SK-N-SH (cell line): ENCODE data around the gene MMP24OS. TPM values are rescaled to one million over a fixed set of nuclear protein-coding genes. Genes with fewer than 3 reads are reported as not detected.

Experiments used
- CTCF ChIA-PET: fragments of 300-600, 350-600 bp; formaldehyde crosslinking; extraction: SDS; loops from one replicate; lab custom pipeline; 2021; lab: Yijun Ruan, JAX
- POLR2A ChIA-PET: fragments of 350-600 bp; sonication (Branson Sonifier 250); formaldehyde crosslinking; extraction: SDS; loops from one replicate; lab custom pipeline; 2020; ENCODE audit warnings: antibody characterized with exemption, inconsistent platforms; lab: Yijun Ruan, JAX
- DNase-seq: peaks from one replicate; pipeline ENCODE4 v3.0.0; 2012
- H2AFZ ChIP-seq: fragments of 200-600 bp; sonication (generic); 2 replicates; pipeline ENCODE4 v1.8.1; 2016; ENCODE audit warnings: antibody characterized with exemption, mild to moderate bottlenecking, low read depth
- H3F3A ChIP-seq: fragments of 200-600 bp; sonication (generic); replicated peaks from 2 replicates; pipeline ENCODE3; 2016; ENCODE audit warnings: antibody characterized with exemption, mild to moderate bottlenecking; ENCODE audit not compliant: insufficient read depth
- H3K27ac ChIP-seq, 2 experiments: fragments of 200-500 bp in 1 of 2; fragments of 200-600 bp in 1 of 2; sonication (Bioruptor generic) in 1 of 2; sonication (generic), shearing (Covaris generic) in 1 of 2; 2 replicates each; pipeline versions ENCODE4 v1.5.1 to v1.6.1; 2014 to 2016; ENCODE audit warnings: low read depth in 2 of 2, inconsistent platforms in 1 of 2, low read length in 1 of 2, mild to moderate bottlenecking in 1 of 2, mixed read lengths in 1 of 2
- H3K27me3 ChIP-seq: fragments of 200-600 bp; sonication (generic), shearing (Covaris generic); 2 replicates; pipeline ENCODE4 v1.6.1; 2016; ENCODE audit warnings: mixed run types; ENCODE audit not compliant: insufficient read depth
- H3K36me3 ChIP-seq, 2 experiments: fragments of 200-500 bp in 1 of 2; fragments of 200-600 bp in 1 of 2; sonication (Bioruptor generic) in 1 of 2; sonication (generic) in 1 of 2; replicated peaks in 1 of 2; 2 replicates each; pipeline versions ENCODE3 to v1.5.1; 2014 to 2016; ENCODE audit warnings: low read length in 1 of 2, mild to moderate bottlenecking in 1 of 2; ENCODE audit not compliant: insufficient read depth in 2 of 2, control insufficient read depth in 1 of 2
- H3K4me1 ChIP-seq, 2 experiments: fragments of 200-500 bp in 1 of 2; fragments of 200-600 bp in 1 of 2; sonication (Bioruptor generic) in 1 of 2; sonication (generic), shearing (Covaris generic) in 1 of 2; 2 replicates each; pipeline versions ENCODE4 v1.5.1 to v1.6.1; 2014 to 2016; ENCODE audit warnings: low read depth in 1 of 2, low read length in 1 of 2, mixed run types in 1 of 2; ENCODE audit not compliant: insufficient read depth in 2 of 2, control insufficient read depth in 1 of 2
- H3K4me2 ChIP-seq: fragments of 200-600 bp; sonication (generic), shearing (Covaris generic); 2 replicates; pipeline ENCODE4 v1.6.1; 2017; ENCODE audit warnings: mixed run types
- H3K4me3 ChIP-seq, 2 experiments: fragments of 200-500 bp in 1 of 2; fragments of 200-600 bp in 1 of 2; sonication (Bioruptor generic) in 1 of 2; sonication (generic), shearing (Covaris generic) in 1 of 2; 2 replicates each; pipeline versions ENCODE4 v1.5.1 to v1.8.1; 2014 to 2016; ENCODE audit warnings: low read depth in 2 of 2, inconsistent platforms in 1 of 2, low read length in 1 of 2, mild to moderate bottlenecking in 1 of 2, mixed read lengths in 1 of 2, moderate library complexity in 1 of 2
- H3K79me2 ChIP-seq: fragments of 200-600 bp; sonication (generic); 2 replicates; pipeline ENCODE4 v1.8.1; 2017; ENCODE audit warnings: mild to moderate bottlenecking; ENCODE audit not compliant: insufficient read depth
- H3K9ac ChIP-seq: fragments of 200-600 bp; sonication (generic); 2 replicates; pipeline ENCODE4 v1.6.1; 2017; ENCODE audit warnings: mixed run types
- H3K9me2 ChIP-seq: fragments of 200-600 bp; sonication (generic); 2 replicates; pipeline ENCODE4 v1.6.1; 2017; ENCODE audit warnings: mixed run types
- H3K9me3 ChIP-seq: fragments of 200-600 bp; sonication (generic); 2 replicates; pipeline ENCODE4 v1.6.1; 2017; ENCODE audit warnings: mixed run types, mild to moderate bottlenecking, moderate library complexity
- H4K20me1 ChIP-seq: fragments of 200-600 bp; sonication (generic); 2 replicates; pipeline ENCODE4 v1.6.1; 2017; ENCODE audit warnings: mild to moderate bottlenecking, mixed run types; ENCODE audit not compliant: insufficient read depth
- ELF1 ChIP-seq: IDR thresholded peaks from 2 replicates; pipeline ENCODE4 v1.4.0; 2012
- EP300 ChIP-seq, 2 experiments: IDR thresholded peaks; 2 replicates each; pipeline versions ENCODE4 v1.4.0 to v1.6.1; 2012; ENCODE audit warnings: borderline replicate concordance in 1 of 2, low read depth in 1 of 2, low read length in 1 of 2
- EZH2phosphoT487 ChIP-seq: fragments of 200-600 bp; sonication (generic); IDR thresholded peaks from 2 replicates; pipeline ENCODE4 v1.6.1; 2017; ENCODE audit warnings: low read depth, mixed run types, mild to moderate bottlenecking, antibody characterized with exemption, moderate library complexity, borderline replicate concordance
- NFIC ChIP-seq: IDR thresholded peaks from 2 replicates; pipeline ENCODE4 v1.4.0; 2012; ENCODE audit warnings: borderline replicate concordance
- POLR2AphosphoS5 ChIP-seq: IDR thresholded peaks from 2 replicates; pipeline ENCODE4 v1.6.1; 2012; ENCODE audit warnings: low read depth, low read length
- RAD21 ChIP-seq: IDR thresholded peaks from 2 replicates; pipeline ENCODE4 v1.6.1; 2012; ENCODE audit warnings: mild to moderate bottlenecking, low read length
- RFX5 ChIP-seq: IDR thresholded peaks from 2 replicates; pipeline ENCODE4 v1.6.1; 2012; ENCODE audit warnings: mild to moderate bottlenecking, improper control_type of control experiment, low read length
- RXRA ChIP-seq: IDR thresholded peaks from 2 replicates; pipeline ENCODE4 v1.4.0; 2012; ENCODE audit warnings: low read depth, mild to moderate bottlenecking, borderline replicate concordance
- TAF1 ChIP-seq: IDR thresholded peaks from 2 replicates; pipeline ENCODE4 v1.6.1; 2012; ENCODE audit warnings: low read depth, mild to moderate bottlenecking, low read length, moderate library complexity, borderline replicate concordance
- YY1 ChIP-seq: IDR thresholded peaks from 2 replicates; pipeline ENCODE4 v1.4.0; 2012; ENCODE audit warnings: low read depth, mild to moderate bottlenecking
- WGBS: methylation state at CpG from one replicate; pipeline ENCODE4 v1.1.6; 2017; ENCODE audit warnings: low lambda C conversion rate; 5-methylcytosine and 5-hydroxymethylcytosine counted together
- polyA plus RNA-seq, 3 experiments: library from polyadenylated mRNA; depleted of rRNA; stranded (reverse); fragments of >200 nt; gene quantifications; 2 replicates each; pipeline ENCODE4 v1.2.3, GENCODE V29; 2012
- TF ChIP-seq, protein P1 (sequence below): IDR thresholded peaks from 2 replicates; pipeline ENCODE4 v1.4.0; 2012; ENCODE audit warnings: low read depth, borderline replicate concordance
- TF ChIP-seq, protein P2 (sequence below): IDR thresholded peaks from 2 replicates; pipeline ENCODE4; 2012
- TF ChIP-seq, protein P3 (sequence below): fragments of 200-600 bp; sonication (generic); IDR thresholded peaks from 2 replicates; pipeline ENCODE4 v1.6.1; 2017; ENCODE audit warnings: antibody characterized with exemption, mild to moderate bottlenecking, moderate library complexity
- TF ChIP-seq, protein P4 (sequence below): IDR thresholded peaks from 2 replicates; pipeline ENCODE4 v1.4.0; 2012; ENCODE audit warnings: low read depth, borderline replicate concordance

The MMP24OS gene
- polyA plus RNA-seq, 1 of the 3 experiments (the other 2 are of a cell fraction): 53.1 TPM

DNA sequence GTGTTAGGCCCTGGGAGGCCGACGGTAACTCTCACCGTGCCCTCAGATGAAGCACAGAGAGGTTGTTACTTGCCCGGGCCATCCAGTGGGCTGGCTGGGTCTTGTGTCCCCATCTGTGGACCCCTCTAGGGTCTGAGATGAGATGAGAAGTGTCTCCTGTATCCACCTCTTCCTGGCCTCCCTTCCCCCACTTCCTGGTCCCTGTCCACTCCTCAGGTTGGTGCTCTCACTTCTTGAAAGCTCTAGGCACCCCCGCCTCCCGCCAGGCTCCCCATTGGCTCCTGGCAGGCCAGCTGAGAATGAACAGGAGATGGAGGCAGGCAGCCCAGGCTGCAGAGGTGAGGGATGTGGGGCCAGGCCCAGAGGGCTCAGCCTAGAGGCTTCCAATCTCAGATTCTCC lies 1.5 kb downstream of the MMP24OS start (continued):
- TF ChIP-seq EP300 (IDR thresholded peaks at IDR 0.05; ENCODE audit: borderline replicate concordance in 1 of 2, low read depth in 1 of 2, low read length in 1 of 2): no peak
- TF ChIP-seq, protein P1, sequence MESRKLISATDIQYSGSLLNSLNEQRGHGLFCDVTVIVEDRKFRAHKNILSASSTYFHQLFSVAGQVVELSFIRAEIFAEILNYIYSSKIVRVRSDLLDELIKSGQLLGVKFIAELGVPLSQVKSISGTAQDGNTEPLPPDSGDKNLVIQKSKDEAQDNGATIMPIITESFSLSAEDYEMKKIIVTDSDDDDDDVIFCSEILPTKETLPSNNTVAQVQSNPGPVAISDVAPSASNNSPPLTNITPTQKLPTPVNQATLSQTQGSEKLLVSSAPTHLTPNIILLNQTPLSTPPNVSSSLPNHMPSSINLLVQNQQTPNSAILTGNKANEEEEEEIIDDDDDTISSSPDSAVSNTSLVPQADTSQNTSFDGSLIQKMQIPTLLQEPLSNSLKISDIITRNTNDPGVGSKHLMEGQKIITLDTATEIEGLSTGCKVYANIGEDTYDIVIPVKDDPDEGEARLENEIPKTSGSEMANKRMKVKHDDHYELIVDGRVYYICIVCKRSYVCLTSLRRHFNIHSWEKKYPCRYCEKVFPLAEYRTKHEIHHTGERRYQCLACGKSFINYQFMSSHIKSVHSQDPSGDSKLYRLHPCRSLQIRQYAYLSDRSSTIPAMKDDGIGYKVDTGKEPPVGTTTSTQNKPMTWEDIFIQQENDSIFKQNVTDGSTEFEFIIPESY: no peak
- TF ChIP-seq, all 33 proteins: peak for 0

DNA sequence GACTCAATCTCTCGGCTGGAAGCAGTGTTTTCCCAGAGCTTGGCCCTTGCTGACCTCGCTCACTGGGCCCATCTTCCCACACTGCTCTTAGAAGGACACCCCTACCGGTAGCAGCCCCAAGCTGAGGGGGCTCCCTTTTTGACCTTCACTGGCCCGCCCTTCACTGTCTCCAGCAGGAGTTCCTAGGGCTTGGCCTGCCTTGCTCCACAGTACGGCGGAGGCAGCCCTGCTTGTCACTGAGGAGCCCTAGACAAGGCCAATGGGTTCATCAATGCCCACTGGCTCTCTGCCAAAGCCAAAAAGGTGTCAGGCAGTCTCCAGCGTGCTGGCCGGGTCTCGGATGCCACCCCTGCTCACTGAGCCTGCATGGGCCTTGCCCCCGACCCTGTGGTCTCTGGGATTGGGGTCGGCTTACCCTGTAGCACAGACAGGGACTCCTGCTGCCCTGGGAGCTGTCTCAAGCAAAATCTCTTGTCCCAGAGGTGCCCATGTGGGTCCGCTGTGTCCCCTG lies 2.1 kb downstream of the MMP24OS start:
- H3K27ac ChIP-seq: no peak overlapping the region; a peak in 1 of 4 replicates
- ChIA-PET POLR2A (interaction anchor here (0.6 kb wide), 1 partner anchor 178 kb away, joined by 5 read pairs; no protein-coding TSS in a partner anchor), CTCF (interaction anchor here (1.1 to 1.7 kb wide), 3 partner anchors 30 to 179 kb away, joined by 3 to 7 read pairs (median 3); no protein-coding TSS in a partner anchor)
- no peaks in the 10 kb centered on the region for H3K9me2 ChIP-seq
- H4K20me1 ChIP-seq: no peaks in the 10 kb centered on the region
- H3K79me2 ChIP-seq: peaks cover 28% of the 10 kb centered on the region
- no peak for DNase-seq
- no peak overlapping the region for H3K9ac ChIP-seq
- no peaks in the 10 kb centered on the region for H3K27me3 ChIP-seq
- no peaks in the 10 kb centered on the region for H3K9me3 ChIP-seq
- 96% methylated on average over 9 of the region's 12 CpGs for WGBS
- no peak overlapping the region for H2AFZ ChIP-seq
- peak overlapping the region; percentile 97; the same call in 1 of the 2 replicates for H3K4me2 ChIP-seq
- TF ChIP-seq RAD21 (no peak), YY1 (no peak), POLR2AphosphoS5 (no peak), TAF1 (no peak), RFX5 (no peak), RXRA (no peak), ELF1 (no peak), EZH2phosphoT487 (no peak), NFIC (no peak)
- TF ChIP-seq, protein P2, sequence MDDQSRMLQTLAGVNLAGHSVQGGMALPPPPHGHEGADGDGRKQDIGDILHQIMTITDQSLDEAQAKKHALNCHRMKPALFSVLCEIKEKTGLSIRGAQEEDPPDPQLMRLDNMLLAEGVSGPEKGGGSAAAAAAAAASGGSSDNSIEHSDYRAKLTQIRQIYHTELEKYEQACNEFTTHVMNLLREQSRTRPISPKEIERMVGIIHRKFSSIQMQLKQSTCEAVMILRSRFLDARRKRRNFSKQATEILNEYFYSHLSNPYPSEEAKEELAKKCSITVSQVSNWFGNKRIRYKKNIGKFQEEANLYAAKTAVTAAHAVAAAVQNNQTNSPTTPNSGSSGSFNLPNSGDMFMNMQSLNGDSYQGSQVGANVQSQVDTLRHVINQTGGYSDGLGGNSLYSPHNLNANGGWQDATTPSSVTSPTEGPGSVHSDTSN: no peak
- TF ChIP-seq, protein P3, sequence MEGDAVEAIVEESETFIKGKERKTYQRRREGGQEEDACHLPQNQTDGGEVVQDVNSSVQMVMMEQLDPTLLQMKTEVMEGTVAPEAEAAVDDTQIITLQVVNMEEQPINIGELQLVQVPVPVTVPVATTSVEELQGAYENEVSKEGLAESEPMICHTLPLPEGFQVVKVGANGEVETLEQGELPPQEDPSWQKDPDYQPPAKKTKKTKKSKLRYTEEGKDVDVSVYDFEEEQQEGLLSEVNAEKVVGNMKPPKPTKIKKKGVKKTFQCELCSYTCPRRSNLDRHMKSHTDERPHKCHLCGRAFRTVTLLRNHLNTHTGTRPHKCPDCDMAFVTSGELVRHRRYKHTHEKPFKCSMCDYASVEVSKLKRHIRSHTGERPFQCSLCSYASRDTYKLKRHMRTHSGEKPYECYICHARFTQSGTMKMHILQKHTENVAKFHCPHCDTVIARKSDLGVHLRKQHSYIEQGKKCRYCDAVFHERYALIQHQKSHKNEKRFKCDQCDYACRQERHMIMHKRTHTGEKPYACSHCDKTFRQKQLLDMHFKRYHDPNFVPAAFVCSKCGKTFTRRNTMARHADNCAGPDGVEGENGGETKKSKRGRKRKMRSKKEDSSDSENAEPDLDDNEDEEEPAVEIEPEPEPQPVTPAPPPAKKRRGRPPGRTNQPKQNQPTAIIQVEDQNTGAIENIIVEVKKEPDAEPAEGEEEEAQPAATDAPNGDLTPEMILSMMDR: no peak
- TF ChIP-seq, protein P4, sequence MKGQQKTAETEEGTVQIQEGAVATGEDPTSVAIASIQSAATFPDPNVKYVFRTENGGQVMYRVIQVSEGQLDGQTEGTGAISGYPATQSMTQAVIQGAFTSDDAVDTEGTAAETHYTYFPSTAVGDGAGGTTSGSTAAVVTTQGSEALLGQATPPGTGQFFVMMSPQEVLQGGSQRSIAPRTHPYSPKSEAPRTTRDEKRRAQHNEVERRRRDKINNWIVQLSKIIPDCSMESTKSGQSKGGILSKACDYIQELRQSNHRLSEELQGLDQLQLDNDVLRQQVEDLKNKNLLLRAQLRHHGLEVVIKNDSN: no peak
- peaks cover 35% of the 10 kb centered on the region for H3F3A ChIP-seq
- H3K4me3 ChIP-seq: no peak overlapping the region
- peaks cover 34 to 49% of the 10 kb centered on the region in 2 experiments for H3K36me3 ChIP-seq
- H3K4me1 ChIP-seq: peaks cover 6 to 38% of the 10 kb centered on the region in 2 experiments; a peak in 2 of 4 replicates
